ENCODE results near the gene GPR137.
"Not testable (repeated sequence)": the region's sequence is repeated elsewhere in the genome, so short reads cannot be mapped to it uniquely, and the experiment has no call there.

Gene GPR137

DNA sequence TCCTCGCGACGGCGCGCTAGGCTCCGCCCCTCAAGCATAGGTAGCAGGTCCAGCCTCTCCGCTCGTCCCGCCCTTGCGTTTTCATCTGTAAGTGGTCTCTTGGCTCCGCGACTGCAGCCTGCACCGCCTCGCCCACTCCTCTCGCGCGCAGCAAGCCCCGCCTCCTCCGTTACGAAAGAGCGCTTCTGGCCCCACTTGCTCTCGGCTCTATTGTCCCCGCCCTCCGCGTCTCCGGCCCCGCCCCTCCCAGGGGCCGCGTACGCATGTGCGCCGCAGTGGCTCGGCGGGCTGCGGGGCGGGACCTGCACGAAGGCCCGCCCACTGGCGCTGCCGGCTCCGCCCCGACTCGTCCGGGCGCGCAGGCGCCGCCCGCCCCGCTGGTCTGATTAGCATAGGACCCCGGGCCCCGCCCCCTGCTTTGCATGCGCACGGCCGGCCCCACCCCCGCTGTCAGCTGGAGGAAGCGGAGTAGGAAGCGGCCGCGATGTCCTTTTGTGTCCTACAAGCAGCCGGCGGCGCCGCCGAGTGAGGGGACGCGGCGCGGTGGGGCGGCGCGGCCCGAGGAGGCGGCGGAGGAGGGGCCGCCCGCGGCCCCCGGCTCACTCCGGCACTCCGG is 19.5 kb downstream of the GPR137 start, which contains the start of gene ESRRA:
Gene ESRRA, plus strand, starts transcription at position 450 of the 616 bp plus-strand sequence. CDS start 1,656 bp downstream, outside the sequence.
- peak; percentile 82 for FAIRE-seq

DNA sequence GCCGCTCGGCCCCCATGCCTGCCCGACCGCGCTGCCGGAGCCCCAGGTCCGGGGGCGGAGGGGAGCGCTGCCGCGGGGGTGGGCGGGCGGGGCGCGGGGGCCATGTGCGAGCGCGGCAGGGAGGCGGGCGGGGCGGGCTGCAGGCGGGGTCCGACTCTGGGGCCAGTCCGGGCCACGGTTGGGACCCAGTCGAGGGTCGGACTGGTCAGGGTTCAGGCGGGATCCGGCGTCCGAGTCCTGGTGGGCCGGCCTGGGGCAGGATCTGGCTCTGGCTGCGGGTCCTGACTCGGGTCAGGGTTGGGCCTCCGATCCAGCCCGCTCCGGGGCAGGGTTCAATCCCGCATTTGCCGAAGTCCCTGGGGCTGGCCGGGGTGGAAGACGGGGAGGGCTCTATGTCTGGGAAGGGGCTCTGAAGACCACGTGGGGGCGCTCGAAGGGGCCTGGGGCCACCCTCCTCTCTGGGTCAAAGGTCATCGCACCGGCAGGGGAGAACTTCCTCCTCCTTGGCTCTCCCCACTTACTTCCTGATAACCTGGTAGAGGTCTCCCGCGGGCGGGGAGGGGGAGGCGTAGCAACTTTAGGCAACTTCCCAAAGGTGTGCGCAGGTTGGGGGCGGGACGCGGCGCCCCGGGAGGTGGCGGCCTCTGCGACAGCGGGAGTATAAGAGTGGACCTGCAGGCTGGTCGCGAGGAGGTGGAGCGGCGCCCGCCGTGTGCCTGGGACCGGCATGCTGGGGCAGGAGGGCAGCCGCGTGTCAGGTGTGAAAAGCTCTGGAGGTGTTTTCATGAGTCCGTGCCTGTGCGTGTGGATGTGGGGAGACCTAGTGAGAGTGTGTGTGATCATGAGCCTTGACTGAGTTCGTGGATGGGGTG is 20.3 kb downstream of the GPR137 start:
- no peak for FAIRE-seq

DNA sequence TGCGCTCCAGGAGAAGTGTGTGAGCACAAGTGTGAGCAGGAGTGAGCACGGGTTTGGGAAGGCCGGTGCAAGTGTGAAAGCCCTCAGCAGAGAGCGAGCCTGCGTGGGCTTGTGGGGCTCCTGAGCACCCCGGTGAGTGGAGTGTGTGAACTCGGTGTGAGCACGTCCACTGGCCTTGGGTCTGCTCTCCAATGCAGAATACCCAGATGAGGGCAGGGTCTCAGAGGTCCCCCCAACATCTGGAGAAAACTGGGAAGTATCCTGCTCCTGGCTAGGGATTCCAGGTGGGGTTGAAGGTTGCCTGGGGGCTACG is 20.9 kb downstream of the GPR137 start:
- FAIRE-seq: no peak

DNA sequence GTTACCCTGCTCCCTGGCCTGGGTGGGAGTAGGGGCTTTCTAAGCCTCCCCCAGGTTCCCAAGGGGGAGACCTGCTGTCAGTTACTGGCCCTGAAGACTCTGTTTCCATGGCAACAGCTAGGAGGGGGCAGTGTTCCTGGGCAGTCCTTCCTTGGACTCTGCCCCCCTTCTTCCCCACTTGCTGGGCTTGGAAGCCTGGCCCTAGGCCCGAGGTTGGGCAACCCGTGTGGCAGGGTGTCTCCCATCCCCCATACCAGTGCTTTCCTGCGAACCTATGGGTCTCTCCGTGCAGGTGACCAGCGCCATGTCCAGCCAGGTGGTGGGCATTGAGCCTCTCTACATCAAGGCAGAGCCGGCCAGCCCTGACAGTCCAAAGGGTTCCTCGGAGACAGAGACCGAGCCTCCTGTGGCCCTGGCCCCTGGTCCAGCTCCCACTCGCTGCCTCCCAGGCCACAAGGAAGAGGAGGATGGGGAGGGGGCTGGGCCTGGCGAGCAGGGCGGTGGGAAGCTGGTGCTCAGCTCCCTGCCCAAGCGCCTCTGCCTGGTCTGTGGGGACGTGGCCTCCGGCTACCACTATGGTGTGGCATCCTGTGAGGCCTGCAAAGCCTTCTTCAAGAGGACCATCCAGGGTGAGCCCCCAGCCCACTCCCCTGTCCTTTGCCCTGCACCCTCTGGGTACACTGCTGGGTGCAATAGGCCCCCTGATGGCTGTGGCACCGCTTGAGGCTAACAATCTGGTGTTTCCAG is 21.4 kb downstream of the GPR137 start:
- no peak for FAIRE-seq

DNA sequence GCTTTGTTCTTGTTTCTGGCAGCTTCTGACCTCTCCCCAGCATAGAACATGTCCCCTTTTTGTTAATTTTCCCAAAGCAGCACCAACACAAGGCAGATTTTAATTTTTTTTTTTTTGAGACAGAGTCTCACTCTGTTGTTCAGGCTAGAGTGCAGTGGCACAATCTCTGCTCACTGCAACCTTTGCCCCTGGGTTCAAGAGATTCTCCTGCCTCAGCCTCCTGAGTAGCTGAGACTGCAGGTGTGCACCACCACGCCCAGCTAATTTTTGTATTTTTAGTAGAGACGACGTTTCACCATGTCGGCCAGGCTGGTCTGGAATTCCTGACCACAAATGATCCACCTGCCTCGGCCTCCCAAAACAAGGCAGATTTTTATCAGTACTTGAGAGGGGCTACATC is 22.1 kb downstream of the GPR137 start:
- FAIRE-seq: not testable (repeated sequence)

DNA sequence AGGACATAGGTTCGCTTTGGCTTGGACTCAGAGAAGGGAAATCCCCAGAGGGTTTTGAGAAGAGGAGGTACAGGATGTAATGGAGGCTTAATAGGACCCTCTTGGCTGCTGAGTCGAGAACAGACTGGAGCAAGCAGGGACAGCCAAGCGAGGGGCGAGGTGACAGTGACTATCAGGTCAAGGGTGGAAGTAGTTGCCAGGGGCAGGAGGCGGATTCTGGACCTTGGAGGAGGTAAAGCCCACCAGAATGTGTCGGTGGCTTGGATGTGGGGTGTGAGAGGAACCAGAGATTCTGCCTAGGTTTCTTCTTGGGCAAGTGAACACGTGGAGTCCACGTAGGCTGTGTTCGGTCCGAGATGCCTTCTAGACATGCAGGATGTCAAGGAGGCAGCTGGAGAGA is 27.3 kb downstream of the GPR137 start:
- FAIRE-seq: no peak

DNA sequence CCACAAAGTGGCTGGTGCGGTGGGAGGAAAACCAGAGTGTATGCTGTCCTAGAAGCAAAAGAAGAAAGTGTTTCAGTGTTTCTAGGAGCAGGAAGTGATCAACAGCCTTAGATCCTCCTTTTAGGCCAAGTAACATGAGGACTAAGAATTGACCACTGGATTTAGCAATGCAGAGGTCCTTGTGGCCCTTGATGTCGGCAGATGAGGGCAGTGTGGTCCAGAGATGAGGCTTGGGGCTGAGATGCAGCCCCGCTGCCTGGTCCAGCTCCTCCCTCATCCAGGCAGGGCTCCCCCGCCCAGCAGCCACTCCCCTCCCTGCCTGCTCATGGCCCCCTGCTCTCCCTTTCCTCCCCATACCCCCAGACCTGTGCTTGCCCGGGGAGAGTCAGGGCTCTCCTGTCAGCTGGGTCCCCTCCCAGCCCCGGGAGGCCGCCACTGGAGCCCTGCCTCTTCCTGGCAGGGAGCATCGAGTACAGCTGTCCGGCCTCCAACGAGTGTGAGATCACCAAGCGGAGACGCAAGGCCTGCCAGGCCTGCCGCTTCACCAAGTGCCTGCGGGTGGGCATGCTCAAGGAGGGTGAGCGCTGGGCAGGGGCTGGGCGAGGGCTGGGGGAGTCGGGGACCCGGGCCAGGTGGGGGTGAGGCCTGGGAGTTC is 28.0 kb downstream of the GPR137 start:
- no peak for FAIRE-seq

DNA sequence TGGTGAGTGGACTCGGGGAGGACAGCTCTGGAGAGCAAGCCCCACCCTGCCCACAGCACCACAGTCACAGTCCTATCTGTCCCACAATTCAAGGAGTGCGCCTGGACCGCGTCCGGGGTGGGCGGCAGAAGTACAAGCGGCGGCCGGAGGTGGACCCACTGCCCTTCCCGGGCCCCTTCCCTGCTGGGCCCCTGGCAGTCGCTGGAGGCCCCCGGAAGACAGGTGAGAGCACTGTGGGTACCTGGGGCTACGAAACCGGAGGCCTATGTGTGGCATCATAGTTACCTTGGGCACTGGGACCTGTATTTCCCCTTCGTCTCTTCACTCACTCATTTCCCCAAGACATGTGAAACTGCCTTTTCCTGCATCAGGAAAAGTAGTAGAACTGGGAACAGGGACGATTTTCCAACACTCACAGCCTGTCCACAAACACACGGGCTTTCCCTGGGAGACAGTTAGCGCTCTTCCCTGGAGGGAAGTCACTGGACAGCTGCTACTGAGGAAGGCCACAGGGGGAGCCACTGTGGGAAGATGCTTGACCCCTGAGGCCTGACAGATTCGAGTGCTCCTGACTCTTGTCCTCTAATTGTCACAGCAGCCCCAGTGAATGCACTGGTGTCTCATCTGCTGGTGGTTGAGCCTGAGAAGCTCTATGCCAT is 28.6 kb downstream of the GPR137 start:
- no peak for FAIRE-seq

DNA sequence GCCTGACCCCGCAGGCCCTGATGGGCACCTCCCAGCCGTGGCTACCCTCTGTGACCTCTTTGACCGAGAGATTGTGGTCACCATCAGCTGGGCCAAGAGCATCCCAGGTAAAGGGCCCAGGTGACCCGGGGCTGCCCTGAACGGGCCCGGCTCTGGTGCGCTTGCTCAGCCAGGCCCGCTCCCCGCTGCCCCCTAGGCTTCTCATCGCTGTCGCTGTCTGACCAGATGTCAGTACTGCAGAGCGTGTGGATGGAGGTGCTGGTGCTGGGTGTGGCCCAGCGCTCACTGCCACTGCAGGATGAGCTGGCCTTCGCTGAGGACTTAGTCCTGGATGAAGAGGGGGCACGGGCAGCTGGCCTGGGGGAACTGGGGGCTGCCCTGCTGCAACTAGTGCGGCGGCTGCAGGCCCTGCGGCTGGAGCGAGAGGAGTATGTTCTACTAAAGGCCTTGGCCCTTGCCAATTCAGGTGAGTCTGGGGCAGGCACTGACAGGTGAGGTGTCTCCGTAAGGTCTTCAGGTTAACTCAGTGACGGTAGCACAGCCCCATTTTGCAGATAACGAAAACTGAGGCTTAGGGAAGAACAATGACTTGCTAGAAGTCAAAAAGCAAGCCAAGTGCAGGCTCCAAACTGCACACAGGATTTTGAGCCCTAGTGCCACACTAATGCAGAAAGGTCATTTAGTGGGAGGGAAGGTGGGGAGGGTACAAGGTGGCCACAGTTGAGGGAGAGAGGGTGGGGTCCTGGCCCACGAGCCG is 29.3 kb downstream of the GPR137 start:
- FAIRE-seq: no peak

DNA sequence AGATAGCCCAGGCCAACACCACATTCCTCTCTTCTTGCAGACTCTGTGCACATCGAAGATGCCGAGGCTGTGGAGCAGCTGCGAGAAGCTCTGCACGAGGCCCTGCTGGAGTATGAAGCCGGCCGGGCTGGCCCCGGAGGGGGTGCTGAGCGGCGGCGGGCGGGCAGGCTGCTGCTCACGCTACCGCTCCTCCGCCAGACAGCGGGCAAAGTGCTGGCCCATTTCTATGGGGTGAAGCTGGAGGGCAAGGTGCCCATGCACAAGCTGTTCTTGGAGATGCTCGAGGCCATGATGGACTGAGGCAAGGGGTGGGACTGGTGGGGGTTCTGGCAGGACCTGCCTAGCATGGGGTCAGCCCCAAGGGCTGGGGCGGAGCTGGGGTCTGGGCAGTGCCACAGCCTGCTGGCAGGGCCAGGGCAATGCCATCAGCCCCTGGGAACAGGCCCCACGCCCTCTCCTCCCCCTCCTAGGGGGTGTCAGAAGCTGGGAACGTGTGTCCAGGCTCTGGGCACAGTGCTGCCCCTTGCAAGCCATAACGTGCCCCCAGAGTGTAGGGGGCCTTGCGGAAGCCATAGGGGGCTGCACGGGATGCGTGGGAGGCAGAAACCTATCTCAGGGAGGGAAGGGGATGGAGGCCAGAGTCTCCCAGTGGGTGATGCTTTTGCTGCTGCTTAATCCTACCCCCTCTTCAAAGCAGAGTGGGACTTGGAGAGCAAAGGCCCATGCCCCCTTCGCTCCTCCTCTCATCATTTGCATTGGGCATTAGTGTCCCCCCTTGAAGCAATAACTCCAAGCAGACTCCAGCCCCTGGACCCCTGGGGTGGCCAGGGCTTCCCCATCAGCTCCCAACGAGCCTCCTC is 30.2 kb downstream of the GPR137 start:
- not testable (repeated sequence) for FAIRE-seq

DNA sequence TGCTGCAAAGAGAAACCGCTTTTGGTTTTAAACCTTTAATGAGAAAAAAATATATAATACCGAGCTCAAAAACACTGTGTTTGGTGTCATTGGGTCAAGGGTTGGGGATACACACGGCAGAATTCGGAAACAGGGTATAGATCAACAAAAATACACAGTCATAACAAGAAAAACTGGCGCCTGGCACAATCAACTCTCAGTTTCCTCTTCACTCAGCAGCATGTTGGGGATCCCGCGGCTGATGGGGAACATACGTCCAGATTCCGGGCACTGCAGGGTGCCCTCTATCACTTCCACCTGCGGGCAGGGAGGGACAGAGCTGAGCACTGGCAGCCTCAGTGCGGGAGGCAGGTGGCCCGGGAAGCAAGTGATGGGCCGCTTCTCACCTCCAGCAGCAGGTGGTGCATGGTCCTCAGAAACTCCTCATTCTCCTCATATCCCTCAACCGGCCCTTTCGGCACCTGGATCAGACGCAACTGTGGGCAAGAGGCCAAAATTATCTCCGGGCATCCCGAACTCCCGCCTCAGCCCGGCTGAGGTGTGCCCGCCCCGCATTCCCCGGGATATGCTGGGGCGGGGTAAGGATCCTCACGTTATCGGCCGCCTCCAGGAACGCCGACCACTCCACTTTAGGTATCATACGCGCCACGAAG is 31.1 kb downstream of the GPR137 start:
- FAIRE-seq: no peak

DNA sequence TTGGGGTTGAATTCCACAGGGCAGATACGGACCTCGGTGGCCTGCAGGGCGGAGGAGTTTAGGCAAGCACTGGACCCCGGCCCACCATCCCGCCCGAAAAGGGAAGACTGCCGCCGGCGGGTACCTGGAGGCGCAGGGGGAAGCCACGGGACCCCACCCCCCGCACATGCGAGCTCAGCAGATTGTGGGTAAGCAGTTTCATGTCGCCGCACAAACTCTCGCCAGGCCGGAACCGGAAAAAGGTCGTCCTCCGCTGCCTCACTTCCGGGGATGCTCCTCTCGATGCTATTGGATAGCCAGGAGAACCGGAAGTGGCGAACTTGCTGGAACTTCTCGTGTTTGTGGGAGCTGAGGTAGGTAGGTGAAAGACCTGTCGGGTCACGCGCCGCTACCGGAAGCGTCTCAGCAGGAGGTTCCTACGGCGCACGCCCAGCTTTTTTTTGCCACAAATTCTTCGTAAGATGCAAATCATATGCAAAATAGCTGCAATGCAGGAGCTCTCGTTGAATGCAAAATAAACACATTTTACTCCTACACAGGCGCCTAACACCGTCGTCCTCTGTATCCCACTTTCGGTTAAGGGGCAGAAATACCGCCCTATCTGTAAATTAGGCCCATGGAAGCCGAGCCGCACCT is 31.8 kb downstream of the GPR137 start, which contains the start of gene TRMT112:
Gene TRMT112, minus strand, starts transcription at position 235 of the 636 bp plus-strand sequence. Its CDS starts 33 bp downstream, at position 202.
- FAIRE-seq: peak; percentile 84

DNA sequence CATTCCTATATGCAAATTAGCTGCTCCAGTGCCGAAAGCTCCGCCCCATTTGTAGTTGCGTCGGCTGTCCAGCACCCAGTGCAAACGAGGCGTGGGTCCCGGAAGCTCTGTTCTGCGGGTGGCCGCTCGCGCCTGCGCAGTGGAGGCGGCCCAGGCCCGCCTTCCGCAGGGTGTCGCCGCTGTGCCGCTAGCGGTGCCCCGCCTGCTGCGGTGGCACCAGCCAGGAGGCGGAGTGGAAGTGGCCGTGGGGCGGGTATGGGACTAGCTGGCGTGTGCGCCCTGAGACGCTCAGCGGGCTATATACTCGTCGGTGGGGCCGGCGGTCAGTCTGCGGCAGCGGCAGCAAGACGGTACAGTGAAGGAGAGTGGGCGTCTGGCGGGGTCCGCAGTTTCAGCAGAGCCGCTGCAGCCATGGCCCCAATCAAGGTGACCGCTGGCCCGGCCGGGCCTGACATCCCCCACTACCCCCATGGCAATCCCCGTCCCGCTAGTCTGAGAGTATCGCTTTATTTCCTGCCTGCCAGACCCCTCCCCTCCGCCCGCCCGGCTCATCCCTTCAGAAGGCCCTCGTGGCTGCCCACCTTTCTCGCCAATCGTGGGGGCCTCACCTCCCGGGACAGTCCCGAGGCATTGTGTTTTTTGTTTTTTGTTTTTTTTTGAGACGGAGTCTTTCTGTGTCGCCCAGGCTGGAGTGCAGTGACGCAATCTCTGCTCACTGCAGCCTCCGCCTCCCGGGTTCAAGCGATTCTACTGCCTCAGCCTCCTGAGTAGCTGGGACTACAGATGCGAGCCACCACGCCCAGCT is 32.5 kb downstream of the GPR137 start, which contains the start of gene PRDX5:
Gene PRDX5, plus strand, starts transcription at position 161 of the 805 bp plus-strand sequence. Its CDS starts 95 bp downstream, at position 256.
- no peak for FAIRE-seq

DNA sequence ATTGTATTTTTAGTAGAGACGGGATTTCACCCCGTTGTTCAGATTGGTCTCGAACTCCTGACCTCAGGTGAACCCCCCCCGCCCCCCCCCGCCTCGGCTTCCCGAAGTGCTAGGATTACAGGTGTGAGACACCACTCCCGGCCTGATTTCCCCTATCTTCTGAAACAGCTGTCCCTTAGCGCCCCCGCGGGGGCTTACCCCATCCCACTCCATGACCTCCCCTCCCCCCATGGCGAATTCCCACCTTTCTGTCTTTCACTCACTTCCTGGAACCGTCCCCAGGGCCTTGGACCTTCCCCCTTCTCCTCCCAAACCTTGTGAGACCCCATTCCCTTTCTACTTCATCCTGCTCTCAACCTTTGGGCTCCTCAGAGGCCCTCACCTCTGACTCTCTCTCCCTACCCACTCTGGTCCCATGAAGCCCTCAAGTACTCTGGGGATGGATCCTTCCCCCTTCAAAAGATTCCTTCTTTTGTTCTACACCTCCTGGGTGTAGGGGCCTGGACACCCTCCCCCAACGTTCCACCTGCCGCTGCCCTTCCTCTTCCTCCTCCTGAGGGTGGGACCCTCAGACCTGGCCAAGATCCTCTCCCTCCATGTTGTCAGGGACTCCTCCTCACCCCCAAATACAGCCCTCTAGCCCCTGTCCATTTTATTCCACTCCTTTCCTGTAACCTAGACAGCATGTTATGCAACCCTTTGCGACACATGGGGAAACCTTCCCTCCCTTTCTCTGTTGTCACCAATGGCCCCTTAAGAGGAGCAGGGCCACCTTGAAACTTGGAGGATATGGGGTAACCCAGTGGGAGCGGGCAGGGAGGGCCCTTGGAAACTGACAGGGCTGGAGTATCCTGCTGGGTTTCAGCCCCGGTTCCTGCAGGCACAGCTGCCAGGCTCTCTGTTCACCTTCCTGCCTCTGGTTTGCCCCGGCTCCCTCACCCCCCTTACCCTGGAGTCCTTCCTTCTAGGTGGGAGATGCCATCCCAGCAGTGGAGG is 33.4 kb downstream of the GPR137 start:
- FAIRE-seq: no peak

DNA sequence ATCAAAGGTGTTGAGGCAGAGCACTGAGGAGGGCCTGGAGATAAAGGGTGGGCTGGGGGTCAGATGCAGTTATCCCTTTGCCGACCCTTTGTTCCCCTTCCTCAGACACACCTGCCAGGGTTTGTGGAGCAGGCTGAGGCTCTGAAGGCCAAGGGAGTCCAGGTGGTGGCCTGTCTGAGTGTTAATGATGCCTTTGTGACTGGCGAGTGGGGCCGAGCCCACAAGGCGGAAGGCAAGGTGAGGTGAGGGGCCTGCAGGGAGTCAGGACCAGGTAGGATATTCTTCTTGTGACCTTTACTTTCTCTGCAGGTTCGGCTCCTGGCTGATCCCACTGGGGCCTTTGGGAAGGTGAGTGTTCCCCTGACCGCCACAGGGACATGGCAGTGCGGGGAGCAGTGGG is 34.9 kb downstream of the GPR137 start:
- no peak for FAIRE-seq

DNA sequence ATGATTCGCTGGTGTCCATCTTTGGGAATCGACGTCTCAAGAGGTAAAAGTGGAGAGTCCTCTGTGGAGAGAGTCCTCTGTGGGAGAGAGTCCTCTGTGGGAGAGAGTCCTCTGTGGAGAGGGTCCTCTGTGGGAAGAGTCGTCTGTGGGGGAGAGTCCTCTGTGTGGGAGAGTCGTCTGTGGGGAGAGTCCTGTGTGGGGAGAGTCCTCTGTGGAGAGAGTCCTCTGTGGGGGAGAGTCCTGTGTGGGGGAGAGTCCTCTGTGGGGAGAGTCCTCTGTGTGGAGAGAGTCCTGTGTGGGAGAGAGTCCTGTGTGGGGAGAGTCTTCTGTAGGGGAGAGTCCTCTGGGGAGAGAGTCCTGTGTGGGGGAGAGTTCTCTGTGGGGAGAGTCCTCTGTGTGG is 35.4 kb downstream of the GPR137 start:
- FAIRE-seq: no peak

DNA sequence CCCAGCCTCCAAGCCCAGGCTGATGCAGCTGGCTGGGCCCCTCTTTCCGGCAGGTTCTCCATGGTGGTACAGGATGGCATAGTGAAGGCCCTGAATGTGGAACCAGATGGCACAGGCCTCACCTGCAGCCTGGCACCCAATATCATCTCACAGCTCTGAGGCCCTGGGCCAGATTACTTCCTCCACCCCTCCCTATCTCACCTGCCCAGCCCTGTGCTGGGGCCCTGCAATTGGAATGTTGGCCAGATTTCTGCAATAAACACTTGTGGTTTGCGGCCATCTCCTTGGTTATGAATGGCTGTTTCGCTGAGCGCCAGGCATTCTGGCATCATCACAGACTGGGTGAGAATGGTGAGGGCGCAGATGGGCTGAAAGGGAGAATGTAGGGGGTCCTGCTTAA is 35.9 kb downstream of the GPR137 start:
- FAIRE-seq: no peak

All from TTC549 (cell line).